SK-N-MC (cell line): ENCODE data around the gene SLC37A4.

Experiments used
- EZH2 ChIP-seq: fragments of 200-600 bp; sonication (generic); IDR thresholded peaks from one replicate; pipeline ENCODE4 v1.6.1; 2017; ENCODE audit warnings: antibody characterized with exemption
- FOXP2 ChIP-seq: optimal IDR thresholded peaks from 2 replicates; pipeline ENCODE3; 2011; ENCODE audit warnings: mild to moderate bottlenecking, moderate library complexity; ENCODE audit not compliant: insufficient read depth; ENCODE audit errors: extremely low read length, control extremely low read depth
- POLR2AphosphoS5 ChIP-seq: IDR thresholded peaks from 2 replicates; pipeline ENCODE4 v1.6.1; 2012; ENCODE audit warnings: mild to moderate bottlenecking, low read depth, low read length, borderline replicate concordance

GRCh38 chr11:119051440-119052162, 20.9 kb upstream of the SLC37A4 start:
- TF ChIP-seq FOXP2, result no peak
- no peak for TF ChIP-seq POLR2AphosphoS5
- no peak for TF ChIP-seq EZH2
